H1 (cell line): Measurements from ENCODE around the gene PEAK1. TPM values are rescaled to one million over a fixed set of nuclear protein-coding genes. Genes with fewer than 3 reads are reported as not detected.

ENCODE experiments used
- CTCF ChIA-PET: fragments of 300-600 bp; sonication (Branson Sonifier 250); formaldehyde crosslinking; loops from one replicate; lab custom pipeline; 2021; ENCODE audit not compliant: partially characterized antibody; lab: Charles Lee
- POLR2A ChIA-PET: fragments of 300-600 bp; sonication (Branson Sonifier 250); formaldehyde crosslinking; loops from one replicate; lab custom pipeline; 2021; ENCODE audit warnings: inconsistent platforms; ENCODE audit not compliant: partially characterized antibody; lab: Charles Lee
- DNase-seq, 2 experiments: peaks; one replicate each; pipeline versions ENCODE4 v3.0.0 to v3.0.0-alpha.2; 2010 to 2022; ENCODE audit warnings: low spot score in 2 of 2, low read depth in 1 of 2, mixed read lengths in 1 of 2
- FAIRE-seq: peaks from 2 replicates; lab custom pipeline; 2011; peaks lifted over from hg19 to GRCh38; lab: Jason Lieb, UNC
- H2AFZ ChIP-seq: 2 replicates; pipeline ENCODE4 v1.8.1; 2012; ENCODE audit warnings: low read length, inconsistent platforms
- H2AK5ac ChIP-seq: 2 replicates; pipeline ENCODE4 v1.6.1; 2013; ENCODE audit warnings: low read depth, low read length
- H2BK120ac ChIP-seq: replicated peaks from 2 replicates; pipeline ENCODE3; 2013; ENCODE audit warnings: low read depth, low read length, inconsistent platforms
- H2BK12ac ChIP-seq: 2 replicates; pipeline ENCODE4 v1.6.1; 2013; ENCODE audit warnings: low read depth, low read length
- H2BK15ac ChIP-seq: 2 replicates; pipeline ENCODE4 v1.6.1; 2013; ENCODE audit warnings: low read length
- H2BK20ac ChIP-seq: 2 replicates; pipeline ENCODE4 v1.6.1; 2013; ENCODE audit warnings: low read length
- H2BK5ac ChIP-seq: 2 replicates; pipeline ENCODE4 v1.6.1; 2013; ENCODE audit warnings: low read depth, low read length
- H3K14ac ChIP-seq: 2 replicates; pipeline ENCODE4 v1.6.1; 2013; ENCODE audit warnings: inconsistent platforms; ENCODE audit not compliant: insufficient read length
- H3K18ac ChIP-seq: 2 replicates; pipeline ENCODE4 v1.6.1; 2013; ENCODE audit warnings: low read length; ENCODE audit errors: extremely low read depth
- H3K23ac ChIP-seq: 2 replicates; pipeline ENCODE4 v1.6.1; 2013; ENCODE audit warnings: inconsistent platforms; ENCODE audit not compliant: insufficient read length
- H3K23me2 ChIP-seq: 2 replicates; pipeline ENCODE4 v1.6.1; 2013; ENCODE audit warnings: low read depth, low read length
- H3K27ac ChIP-seq: 2 replicates; pipeline ENCODE4 v1.6.1; 2011; ENCODE audit warnings: low read depth, low read length, inconsistent platforms
- H3K27me3 ChIP-seq, 4 experiments: replicated peaks in 1 of 4; 1 replicate in 1 of 4; 2 replicates in 3 of 4; pipeline versions ENCODE4 v1.6.1 to v1.8.1; 2011 to 2013; ENCODE audit warnings: low read length in 3 of 4, mild to moderate bottlenecking in 3 of 4, inconsistent platforms in 2 of 4, mixed read lengths in 2 of 4, moderate library complexity in 1 of 4; ENCODE audit not compliant: control insufficient read depth in 3 of 4, insufficient read depth in 3 of 4; ENCODE audit errors: extremely low read depth in 1 of 4
- H3K36me3 ChIP-seq, 4 experiments: 2 replicates each; pipeline versions ENCODE4 v1.6.1 to v1.8.1; 2011 to 2013; ENCODE audit warnings: mild to moderate bottlenecking in 4 of 4, low read length in 3 of 4, moderate library complexity in 2 of 4, control low read depth in 1 of 4, inconsistent platforms in 1 of 4; ENCODE audit not compliant: insufficient read depth in 4 of 4, control insufficient read depth in 2 of 4
- H3K4ac ChIP-seq: replicated peaks from 2 replicates; pipeline ENCODE3; 2013; ENCODE audit warnings: low read length, low read depth, mixed read lengths, inconsistent platforms; ENCODE audit not compliant: insufficient read length
- H3K4me1 ChIP-seq, 4 experiments: replicated peaks in 1 of 4; 1 replicate in 1 of 4; 2 replicates in 3 of 4; pipeline versions ENCODE4 v1.6.1 to v1.8.1; 2011 to 2013; ENCODE audit warnings: low read length in 3 of 4, inconsistent platforms in 2 of 4, mixed read lengths in 1 of 4; ENCODE audit not compliant: insufficient read depth in 4 of 4, control insufficient read depth in 3 of 4
- H3K4me2 ChIP-seq, 2 experiments: 2 replicates each; pipeline versions ENCODE4 v1.6.1 to v1.8.1; 2011 to 2013; ENCODE audit warnings: low read depth in 2 of 2, low read length in 2 of 2, control low read depth in 1 of 2, inconsistent platforms in 1 of 2, mild to moderate bottlenecking in 1 of 2; ENCODE audit not compliant: insufficient read depth in 1 of 2
- H3K4me3 ChIP-seq, 4 experiments: fragments of 200-600, 300-600 bp in 1 of 4; sonication (generic), shearing (Covaris generic), sonication (Bioruptor Twin) in 1 of 4; 2 replicates each; pipeline versions ENCODE4 v1.5.1 to v1.8.1; 2011 to 2016; ENCODE audit warnings: low read length in 4 of 4, low read depth in 3 of 4, control low read depth in 2 of 4, inconsistent platforms in 2 of 4, mild to moderate bottlenecking in 2 of 4, mixed read lengths in 1 of 4, moderate library complexity in 1 of 4; ENCODE audit not compliant: insufficient read depth in 2 of 4; ENCODE audit errors: extremely low read depth in 1 of 4
- H3K56ac ChIP-seq: replicated peaks from 2 replicates; pipeline ENCODE3; 2013; ENCODE audit warnings: low read depth, mild to moderate bottlenecking, mixed read lengths, low read length, inconsistent platforms; ENCODE audit not compliant: insufficient read length
- H3K79me1 ChIP-seq: 2 replicates; pipeline ENCODE4 v1.6.1; 2013; ENCODE audit warnings: low read depth, low read length, control low read depth
- H3K79me2 ChIP-seq, 2 experiments: 2 replicates each; pipeline versions ENCODE4 v1.6.1 to v1.8.1; 2012 to 2013; ENCODE audit warnings: low read length in 2 of 2, mild to moderate bottlenecking in 2 of 2, inconsistent platforms in 1 of 2; ENCODE audit not compliant: insufficient read depth in 2 of 2, control insufficient read depth in 1 of 2
- H3K9ac ChIP-seq, 4 experiments: replicated peaks in 1 of 4; 1 replicate in 1 of 4; 2 replicates in 3 of 4; pipeline versions ENCODE4 v1.6.1 to v1.8.1; 2011 to 2013; ENCODE audit warnings: low read depth in 3 of 4, low read length in 3 of 4, control low read depth in 2 of 4, mild to moderate bottlenecking in 2 of 4, moderate library complexity in 2 of 4, inconsistent platforms in 1 of 4; ENCODE audit errors: extremely low read depth in 1 of 4
- H3K9me3 ChIP-seq, 2 experiments: 2 replicates each; pipeline versions ENCODE4 v1.6.1 to v1.8.1; 2012 to 2013; ENCODE audit warnings: mild to moderate bottlenecking in 2 of 2, moderate library complexity in 2 of 2, control low read depth in 1 of 2, inconsistent platforms in 1 of 2, low read depth in 1 of 2, low read length in 1 of 2, mixed read lengths in 1 of 2; ENCODE audit not compliant: insufficient read depth in 2 of 2
- H4K20me1 ChIP-seq, 2 experiments: replicated peaks in 1 of 2; 2 replicates each; pipeline versions ENCODE3 to v1.8.1; 2011 to 2013; ENCODE audit warnings: inconsistent platforms in 2 of 2, low read length in 2 of 2, mild to moderate bottlenecking in 1 of 2; ENCODE audit not compliant: insufficient read depth in 2 of 2, control insufficient read depth in 1 of 2
- H4K5ac ChIP-seq: 2 replicates; pipeline ENCODE4 v1.6.1; 2013; ENCODE audit warnings: low read length, low read depth, mixed read lengths, inconsistent platforms; ENCODE audit not compliant: insufficient read length
- H4K8ac ChIP-seq: 2 replicates; pipeline ENCODE4 v1.8.0; 2013; ENCODE audit warnings: mild to moderate bottlenecking, moderate library complexity, low read length, inconsistent platforms; ENCODE audit not compliant: insufficient read depth; ENCODE audit errors: extremely low read depth
- H4K91ac ChIP-seq: replicated peaks from 2 replicates; pipeline ENCODE3; 2013; ENCODE audit warnings: low read length, mixed read lengths, inconsistent platforms; ENCODE audit not compliant: insufficient read length
- BACH1 ChIP-seq: IDR thresholded peaks from 2 replicates; pipeline ENCODE4 v1.6.1; 2012; ENCODE audit warnings: low read length, improper control_type of control experiment
- CBX5 ChIP-seq: fragments of 300-800, 300-1000 bp; sonication (generic); IDR thresholded peaks from 2 replicates; pipeline ENCODE4 v1.7.1; 2016; ENCODE audit warnings: antibody characterized with exemption, low read length, low read depth
- EZH2 ChIP-seq: fragments of 200-600 bp; sonication (generic); IDR thresholded peaks from 2 replicates; pipeline ENCODE4 v1.7.1; 2012; ENCODE audit warnings: low read depth, mild to moderate bottlenecking, moderate library complexity, low read length, inconsistent platforms; ENCODE audit not compliant: severe bottlenecking
- FOSL1 ChIP-seq: IDR thresholded peaks from 2 replicates; pipeline ENCODE4 v1.6.1; 2011; ENCODE audit warnings: mild to moderate bottlenecking, low read depth, low read length, moderate library complexity; ENCODE audit not compliant: insufficient read depth
- POLR2AphosphoS5 ChIP-seq: IDR thresholded peaks from 2 replicates; pipeline ENCODE4 v1.6.1; 2011; ENCODE audit warnings: low read depth, low read length
- RFX5 ChIP-seq: IDR thresholded peaks from 2 replicates; pipeline ENCODE4 v1.6.1; 2011; ENCODE audit warnings: low read depth, low read length, improper control_type of control experiment, borderline replicate concordance
- TAF1 ChIP-seq: IDR thresholded peaks from 2 replicates; pipeline ENCODE4 v1.6.1; 2011; ENCODE audit warnings: mild to moderate bottlenecking, low read depth, low read length
- TCF12 ChIP-seq: IDR thresholded peaks from 2 replicates; pipeline ENCODE4 v1.6.1; 2011; ENCODE audit warnings: low read depth, mild to moderate bottlenecking, low read length
- WGBS, 2 experiments: shearing (Covaris generic) in 1 of 2; methylation state at CpG; one replicate each; pipeline versions ENCODE4 v1.1.6 to v1.1.7; 2013 to 2015; ENCODE audit warnings: low lambda C conversion rate in 2 of 2, mixed read lengths in 2 of 2, inconsistent platforms in 1 of 2, low coverage in 1 of 2, missing lambda C conversion rate in 1 of 2; ENCODE audit not compliant: insufficient replicate concordance in 2 of 2, insufficient coverage in 1 of 2, insufficient read length in 1 of 2; ENCODE audit errors: extremely low coverage in 1 of 2, missing lambda C conversion rate in 1 of 2; 5-methylcytosine and 5-hydroxymethylcytosine counted together
- polyA plus RNA-seq, 7 experiments: library from polyadenylated mRNA; depleted of rRNA in 3 of 7; stranded (reverse) in 5 of 7; unstranded in 2 of 7; fragments of >200 nt in 5 of 7; fragments of 200-250 nt in 2 of 7; gene quantifications; 1 replicate in 5 of 7; 2 replicates in 1 of 7; 4 replicates in 1 of 7; pipeline versions ENCODE4 v1.2.1 to v1.2.3, GENCODE V29; 2011 to 2013; ENCODE audit warnings: missing spikeins in 2 of 7, mixed read lengths in 2 of 7
- total RNA-seq: library from RNA; stranded (reverse); fragmentation: NEBNext Ultra II Directional; extraction: Animal tissue kit (Norgen Biotek cat#: 25700); gene quantifications from 2 replicates; pipeline ENCODE4 v1.2.1, GENCODE V29; 2021
- TF ChIP-seq, protein P1 (sequence below): IDR thresholded peaks from 2 replicates; pipeline ENCODE4 v1.6.1; 2012; ENCODE audit warnings: inconsistent platforms

The PEAK1 gene
- total and polyA plus RNA-seq, 2 of the 8 experiments (the other 6 are each of a cell fraction or from before 2014, with no cell fraction given) = 8.8 to 44.8 TPM

- no peaks in the 10 kb centered on the region for H3K79me1 ChIP-seq
- H3K4me3 ChIP-seq = no peak overlapping the region
- H3K79me2 ChIP-seq = no peaks in the 10 kb centered on the region
- no peak overlapping the region for H3K14ac ChIP-seq
- peaks cover 0 to 4% of the 10 kb centered on the region in 2 experiments; a peak in 2 of 4 replicates for H3K9me3 ChIP-seq
- H2BK15ac ChIP-seq = no peak overlapping the region
- no peak overlapping the region for H3K4ac ChIP-seq
- no peak overlapping the region for H3K23ac ChIP-seq
- H4K5ac ChIP-seq = no peak overlapping the region
- H3K56ac ChIP-seq = no peak overlapping the region
- no peaks in the 10 kb centered on the region for H3K27me3 ChIP-seq
- ChIA-PET POLR2A (interaction anchor here (0.5 kb wide), 1 partner anchor 140 kb away, joined by 3 read pairs; no protein-coding TSS in a partner anchor), CTCF (interaction anchor here (1.4 kb wide), 1 partner anchor 353 kb away, joined by 4 read pairs; no protein-coding TSS in a partner anchor)
- H3K4me2 ChIP-seq = no peak overlapping the region
- no peak overlapping the region for H2BK12ac ChIP-seq
- peaks cover 0 to 2% (median 0%) of the 10 kb centered on the region in 4 experiments; a peak in 1 of 7 replicates for H3K4me1 ChIP-seq
- no peak overlapping the region for H2BK120ac ChIP-seq
- no peak overlapping the region for H2AFZ ChIP-seq
- H2BK5ac ChIP-seq = no peak overlapping the region
- TF ChIP-seq EZH2 (no peak), RFX5 (no peak), POLR2AphosphoS5 (no peak), BACH1 (no peak), CBX5 (no peak), TCF12 (no peak), FOSL1 (no peak), TAF1 (no peak)
- TF ChIP-seq, protein P1, sequence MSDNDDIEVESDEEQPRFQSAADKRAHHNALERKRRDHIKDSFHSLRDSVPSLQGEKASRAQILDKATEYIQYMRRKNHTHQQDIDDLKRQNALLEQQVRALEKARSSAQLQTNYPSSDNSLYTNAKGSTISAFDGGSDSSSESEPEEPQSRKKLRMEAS = no peak
- WGBS, 2 experiments = 87% methylated on average over 2 of the region's 2 CpGs; no CpG with 5 or more reads in 1 of the 2 experiments
- no peaks in the 10 kb centered on the region for H3K23me2 ChIP-seq
- no peak overlapping the region for H2BK20ac ChIP-seq
- no peak overlapping the region for H3K27ac ChIP-seq
- H3K9ac ChIP-seq = no peak overlapping the region
- no peak overlapping the region for H4K8ac ChIP-seq
- H2AK5ac ChIP-seq = no peak overlapping the region
- H4K20me1 ChIP-seq = no peaks in the 10 kb centered on the region
- no peak for FAIRE-seq
- no peak overlapping the region for H3K18ac ChIP-seq
- DNase-seq = no peak
- no peak overlapping the region for H4K91ac ChIP-seq
- peaks cover 0 to 10% (median 1%) of the 10 kb centered on the region in 4 experiments; a peak in 2 of 8 replicates for H3K36me3 ChIP-seq
These were observed 275.9 kb downstream of the PEAK1 start for GRCh38 chr15:77144026-77144425.
